Measurements from ENCODE around the gene FOXK1.

The FOXK1 gene

DNA sequence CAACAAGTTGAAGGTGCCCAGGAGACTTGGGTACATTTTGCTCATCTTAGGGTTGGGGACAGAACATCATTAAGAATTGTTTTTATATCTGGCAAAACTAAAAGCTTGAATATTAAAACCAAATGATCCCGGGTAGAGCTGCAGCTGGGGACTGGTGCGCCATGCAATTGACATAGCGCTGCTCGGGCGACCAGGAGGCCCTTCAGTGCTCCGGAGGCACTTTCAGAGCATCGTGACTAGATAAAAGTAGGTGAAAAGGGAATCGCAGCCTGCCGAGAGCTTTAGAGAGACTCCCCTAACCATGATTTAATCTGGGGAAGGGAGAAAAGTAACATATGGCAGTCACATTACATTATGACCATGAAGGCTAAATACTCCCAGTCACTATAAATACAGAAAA, 21.4 kb downstream of the FOXK1 start:
- no peaks in the 10 kb centered on the region for H3K27me3 ChIP-seq (ENCODE audit: low read depth, low read length)
- peaks cover 88% of the 10 kb centered on the region for H3K79me2 ChIP-seq (ENCODE audit: low read length)
- TF ChIP-seq, protein P1, sequence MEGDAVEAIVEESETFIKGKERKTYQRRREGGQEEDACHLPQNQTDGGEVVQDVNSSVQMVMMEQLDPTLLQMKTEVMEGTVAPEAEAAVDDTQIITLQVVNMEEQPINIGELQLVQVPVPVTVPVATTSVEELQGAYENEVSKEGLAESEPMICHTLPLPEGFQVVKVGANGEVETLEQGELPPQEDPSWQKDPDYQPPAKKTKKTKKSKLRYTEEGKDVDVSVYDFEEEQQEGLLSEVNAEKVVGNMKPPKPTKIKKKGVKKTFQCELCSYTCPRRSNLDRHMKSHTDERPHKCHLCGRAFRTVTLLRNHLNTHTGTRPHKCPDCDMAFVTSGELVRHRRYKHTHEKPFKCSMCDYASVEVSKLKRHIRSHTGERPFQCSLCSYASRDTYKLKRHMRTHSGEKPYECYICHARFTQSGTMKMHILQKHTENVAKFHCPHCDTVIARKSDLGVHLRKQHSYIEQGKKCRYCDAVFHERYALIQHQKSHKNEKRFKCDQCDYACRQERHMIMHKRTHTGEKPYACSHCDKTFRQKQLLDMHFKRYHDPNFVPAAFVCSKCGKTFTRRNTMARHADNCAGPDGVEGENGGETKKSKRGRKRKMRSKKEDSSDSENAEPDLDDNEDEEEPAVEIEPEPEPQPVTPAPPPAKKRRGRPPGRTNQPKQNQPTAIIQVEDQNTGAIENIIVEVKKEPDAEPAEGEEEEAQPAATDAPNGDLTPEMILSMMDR (IDR thresholded peaks at IDR 0.05; ENCODE audit: low read depth, low read length): no peak
- TF ChIP-seq EZH2phosphoT487 (IDR thresholded peaks at IDR 0.05; ENCODE audit: low read depth): no peak
- no peak overlapping the region for H3K4me2 ChIP-seq (ENCODE audit: low read length)
- H3K4me3 ChIP-seq (ENCODE audit: low read length): no peak overlapping the region
- no peaks in the 10 kb centered on the region for H3K9me3 ChIP-seq (ENCODE audit: insufficient read depth, low read length)
- no peaks in the 10 kb centered on the region for H3K4me1 ChIP-seq (ENCODE audit: low read length)
- peaks cover 35% of the 10 kb centered on the region for H4K20me1 ChIP-seq (ENCODE audit: insufficient read depth, low read length)
- no peak overlapping the region for H2AFZ ChIP-seq (ENCODE audit: low read depth, low read length)
- no peak overlapping the region for H3K27ac ChIP-seq (ENCODE audit: low read length)
- no peaks in the 10 kb centered on the region for H3K36me3 ChIP-seq (replicated peaks; ENCODE audit: low read depth, low read length)
- no peak overlapping the region for H3K9ac ChIP-seq (ENCODE audit: low read length)

DNA sequence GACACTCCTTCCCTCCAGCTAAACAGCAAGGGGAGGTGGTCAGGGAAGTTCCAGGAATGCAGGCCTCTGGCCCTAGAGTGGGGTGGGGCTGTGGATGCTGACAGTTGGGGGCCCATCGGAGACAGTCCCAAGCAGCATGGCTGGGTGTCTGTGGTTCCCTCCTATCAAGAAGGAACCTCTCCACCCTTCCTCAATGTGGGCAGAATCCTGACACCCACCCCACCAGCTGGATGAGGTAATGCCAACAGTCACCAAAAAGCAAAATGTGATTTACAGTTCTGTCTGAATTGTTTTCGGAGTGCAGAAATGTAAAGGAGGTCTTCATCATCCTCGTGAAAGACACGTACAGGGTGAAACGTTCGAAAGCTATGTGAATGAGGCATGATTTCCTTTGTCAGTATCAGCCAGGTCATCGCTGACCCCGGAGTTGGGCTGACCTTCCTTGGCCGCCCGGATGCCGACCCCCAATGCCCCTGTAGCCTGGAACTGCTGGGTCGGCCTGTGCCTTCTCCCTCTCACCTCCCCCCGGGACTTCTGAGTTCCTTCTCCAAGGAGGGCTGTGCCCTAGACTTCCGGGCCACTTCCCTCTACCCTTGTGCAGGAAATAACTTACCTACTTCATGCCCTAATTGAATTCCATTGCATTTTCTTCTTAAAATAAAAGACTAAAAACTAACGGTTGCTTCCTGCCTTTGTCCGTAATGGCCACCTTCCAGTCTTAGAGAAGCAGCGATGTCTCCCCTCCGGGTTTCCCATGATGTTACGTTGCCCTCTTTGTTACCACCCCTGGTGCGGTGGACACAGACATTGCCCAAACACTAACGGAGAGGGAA, 24.5 kb downstream of the FOXK1 start:
- Histone ChIP-seq H3K4me1 (ENCODE audit: low read length) (no peaks in the 10 kb centered on the region), H3K9ac (ENCODE audit: low read length) (no peak overlapping the region), H3K27ac (ENCODE audit: low read length) (no peak overlapping the region), H3K9me3 (ENCODE audit: insufficient read depth, low read length) (no peaks in the 10 kb centered on the region), H3K4me3 (ENCODE audit: low read length) (no peak overlapping the region), H2AFZ (ENCODE audit: low read depth, low read length) (no peak overlapping the region), H3K27me3 (ENCODE audit: low read depth, low read length) (no peaks in the 10 kb centered on the region), H3K36me3 (replicated peaks; ENCODE audit: low read depth, low read length) (no peaks in the 10 kb centered on the region), H3K79me2 (ENCODE audit: low read length) (peaks cover 83% of the 10 kb centered on the region), H3K4me2 (ENCODE audit: low read length) (no peak overlapping the region), H4K20me1 (ENCODE audit: insufficient read depth, low read length) (peaks cover 23% of the 10 kb centered on the region; the same call in 1 of the 2 replicates)
- TF ChIP-seq, protein P1 (IDR thresholded peaks at IDR 0.05; ENCODE audit: low read depth, low read length): no peak
- TF ChIP-seq EZH2phosphoT487 (IDR thresholded peaks at IDR 0.05; ENCODE audit: low read depth): no peak

DNA sequence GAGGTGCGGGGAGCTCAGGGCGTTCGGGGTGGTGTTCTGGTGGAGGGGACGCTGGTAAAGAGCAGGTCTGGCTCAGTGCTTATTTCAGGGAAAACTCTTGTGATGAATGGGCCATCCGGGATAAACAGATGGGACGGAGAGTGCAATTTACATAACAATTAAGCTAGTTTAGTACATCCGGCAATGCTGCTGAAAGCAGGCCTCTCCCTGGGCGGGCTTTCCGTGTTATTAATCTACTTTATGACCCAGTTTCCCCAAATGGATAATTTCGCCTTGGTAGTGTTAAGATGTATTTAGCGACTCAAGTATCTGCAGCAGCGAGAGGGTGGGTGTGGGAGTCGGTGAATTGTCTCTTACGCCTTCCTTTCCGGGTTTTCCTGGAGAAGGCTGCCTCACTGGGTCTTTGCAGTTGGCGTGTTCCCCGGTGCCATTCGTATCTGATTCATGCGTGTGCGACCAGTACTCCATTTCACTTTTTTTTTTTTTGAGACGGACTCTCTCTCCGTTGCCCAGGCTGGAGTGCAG, 25.2 kb downstream of the FOXK1 start:
- TF ChIP-seq, protein P1 (IDR thresholded peaks at IDR 0.05; ENCODE audit: low read depth, low read length): no peak
- no peak for TF ChIP-seq EZH2phosphoT487 (IDR thresholded peaks at IDR 0.05; ENCODE audit: low read depth)
- no peak overlapping the region for H3K4me3 ChIP-seq (ENCODE audit: low read length)
- no peak overlapping the region for H3K4me2 ChIP-seq (ENCODE audit: low read length)
- H3K9ac ChIP-seq (ENCODE audit: low read length): no peak overlapping the region
- no peaks in the 10 kb centered on the region for H3K27me3 ChIP-seq (ENCODE audit: low read depth, low read length)
- no peaks in the 10 kb centered on the region for H3K36me3 ChIP-seq (replicated peaks; ENCODE audit: low read depth, low read length)
- H4K20me1 ChIP-seq (ENCODE audit: insufficient read depth, low read length): peaks cover 23% of the 10 kb centered on the region; the same call in 1 of the 2 replicates
- H3K9me3 ChIP-seq (ENCODE audit: insufficient read depth, low read length): no peaks in the 10 kb centered on the region
- no peaks in the 10 kb centered on the region for H3K4me1 ChIP-seq (ENCODE audit: low read length)
- H3K27ac ChIP-seq (ENCODE audit: low read length): no peak overlapping the region
- H3K79me2 ChIP-seq (ENCODE audit: low read length): peaks cover 86% of the 10 kb centered on the region
- H2AFZ ChIP-seq (ENCODE audit: low read depth, low read length): no peak overlapping the region

DNA sequence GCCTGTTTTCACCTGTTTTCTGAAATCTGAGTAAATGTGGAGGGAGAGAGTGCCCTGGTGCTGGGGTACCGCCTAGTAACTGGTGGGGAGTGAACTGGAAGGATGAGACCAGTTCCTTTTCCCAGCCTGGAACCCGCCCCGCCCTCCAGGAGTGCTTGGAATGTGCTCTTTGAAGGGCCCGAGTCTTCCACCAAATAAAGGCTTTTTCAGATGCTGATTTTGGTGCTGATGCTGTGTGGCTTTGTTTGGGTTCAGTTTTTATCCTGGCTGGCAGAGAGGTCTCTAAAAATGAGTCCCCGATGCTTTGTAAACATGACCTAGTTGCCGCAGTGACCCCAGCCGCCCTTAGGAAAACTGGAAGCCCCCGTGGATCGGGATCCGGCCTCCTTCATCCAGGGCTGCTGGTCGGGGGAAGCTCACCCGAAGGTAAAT, 25.9 kb downstream of the FOXK1 start:
- TF ChIP-seq, protein P1 (IDR thresholded peaks at IDR 0.05; ENCODE audit: low read depth, low read length): no peak
- TF ChIP-seq EZH2phosphoT487 (IDR thresholded peaks at IDR 0.05; ENCODE audit: low read depth): no peak
- Histone ChIP-seq H3K9me3 (ENCODE audit: insufficient read depth, low read length) (no peaks in the 10 kb centered on the region), H4K20me1 (ENCODE audit: insufficient read depth, low read length) (0 out of 2 replicates have a peak, but pooled peaks cover 20% of the 10 kb centered on the region), H3K79me2 (ENCODE audit: low read length) (peaks cover 86% of the 10 kb centered on the region), H3K4me1 (ENCODE audit: low read length) (no peaks in the 10 kb centered on the region), H3K9ac (ENCODE audit: low read length) (no peak overlapping the region), H3K4me2 (ENCODE audit: low read length) (no peak overlapping the region), H3K4me3 (ENCODE audit: low read length) (no peak overlapping the region), H3K27ac (ENCODE audit: low read length) (no peak overlapping the region), H2AFZ (ENCODE audit: low read depth, low read length) (no peak overlapping the region), H3K36me3 (replicated peaks; ENCODE audit: low read depth, low read length) (no peaks in the 10 kb centered on the region), H3K27me3 (ENCODE audit: low read depth, low read length) (no peaks in the 10 kb centered on the region)
